Esophagus (tissue), 2 donors: ENCODE results near the gene KDM4B. TPM values are rescaled to one million over a fixed set of nuclear protein-coding genes. Genes with fewer than 3 reads are reported as not detected.

ENCODE experiments used
- H3K27ac ChIP-seq, 2 donors: one replicate each; pipeline ENCODE4 v1.5.1; 2013; ENCODE audit warnings: low read depth in 2 of 2, mild to moderate bottlenecking in 2 of 2, inconsistent platforms in 1 of 2, low read length in 1 of 2, moderate library complexity in 1 of 2
- H3K27me3 ChIP-seq, 2 donors: one replicate each; pipeline ENCODE4 v1.6.1; 2013; ENCODE audit warnings: low read length in 2 of 2, control low read depth in 1 of 2, mild to moderate bottlenecking in 1 of 2; ENCODE audit not compliant: insufficient read depth in 2 of 2, control insufficient read depth in 1 of 2
- H3K36me3 ChIP-seq, 2 donors: one replicate each; pipeline ENCODE4 v1.6.1; 2013; ENCODE audit warnings: low read length in 1 of 2; ENCODE audit not compliant: control insufficient read depth in 2 of 2, insufficient read depth in 2 of 2
- H3K4me1 ChIP-seq, 2 donors: one replicate each; pipeline ENCODE4 v1.6.1; 2013; ENCODE audit warnings: low read length in 1 of 2; ENCODE audit not compliant: control insufficient read depth in 2 of 2, insufficient read depth in 2 of 2
- H3K4me3 ChIP-seq, 2 donors: one replicate each; pipeline ENCODE4 v1.5.1; 2013; ENCODE audit warnings: low read length in 2 of 2, mild to moderate bottlenecking in 2 of 2, low read depth in 1 of 2, moderate library complexity in 1 of 2
- H3K9me3 ChIP-seq, 2 donors: one replicate each; pipeline ENCODE4 v1.6.1; 2013; ENCODE audit warnings: mild to moderate bottlenecking in 2 of 2, low read depth in 1 of 2, low read length in 1 of 2, moderate library complexity in 1 of 2; ENCODE audit not compliant: control insufficient read depth in 2 of 2, insufficient read depth in 1 of 2
- WGBS, 2 donors: extraction: QIAGEN DNeasy Blood & Tissue Kit; methylation state at CpG; one replicate each; pipeline ENCODE4 v1.1.7; 2013; 5-methylcytosine and 5-hydroxymethylcytosine counted together
- polyA plus RNA-seq, 2 donors: library from polyadenylated mRNA; stranded (reverse); fragments of 200-250 nt; gene quantifications; one replicate each; pipeline ENCODE4 v1.2.3, GENCODE V29; 2013
- donor health status: healthy with polysubstance abuse.
- donor health status: Bipolar disorder and iron deficiency.

KDM4B gene
- polyA plus RNA-seq, 2 donors = 10.7 to 26.7 TPM

DNA sequence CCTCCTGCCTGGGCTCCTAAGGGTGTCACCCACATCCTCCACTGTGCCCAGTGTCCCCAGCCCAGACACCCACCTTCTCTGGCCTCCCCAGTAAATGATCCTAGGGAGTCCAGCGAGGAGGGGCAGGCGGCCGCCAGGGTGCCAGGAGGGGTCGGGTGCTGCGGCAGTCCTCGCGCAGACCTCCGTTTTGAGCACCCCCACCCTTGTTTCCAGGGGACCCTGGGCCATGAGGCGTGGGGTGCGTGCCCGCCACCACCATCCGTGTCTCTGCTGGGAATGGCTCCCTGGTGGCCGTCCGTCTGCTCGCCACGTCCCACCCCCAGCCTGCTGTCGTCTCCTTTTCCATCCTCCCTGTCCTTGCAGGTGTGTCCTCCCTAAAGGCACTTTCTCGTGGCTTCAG is 133.0 kb downstream of the KDM4B start:
- H3K4me3 ChIP-seq = no peak overlapping the region
- 94 to 97% methylated on average over 13 to 18 of the region's 18 CpGs for WGBS, 2 donors
- H3K9me3 ChIP-seq = peaks cover 3 to 15% of the 10 kb centered on the region in 2 donors
- H3K36me3 ChIP-seq = peaks cover 6 to 27% of the 10 kb centered on the region in 2 donors
- H3K4me1 ChIP-seq = peaks cover 0 to 6% of the 10 kb centered on the region in 2 donors
- no peaks in the 10 kb centered on the region for H3K27me3 ChIP-seq
- no peak overlapping the region for H3K27ac ChIP-seq

DNA sequence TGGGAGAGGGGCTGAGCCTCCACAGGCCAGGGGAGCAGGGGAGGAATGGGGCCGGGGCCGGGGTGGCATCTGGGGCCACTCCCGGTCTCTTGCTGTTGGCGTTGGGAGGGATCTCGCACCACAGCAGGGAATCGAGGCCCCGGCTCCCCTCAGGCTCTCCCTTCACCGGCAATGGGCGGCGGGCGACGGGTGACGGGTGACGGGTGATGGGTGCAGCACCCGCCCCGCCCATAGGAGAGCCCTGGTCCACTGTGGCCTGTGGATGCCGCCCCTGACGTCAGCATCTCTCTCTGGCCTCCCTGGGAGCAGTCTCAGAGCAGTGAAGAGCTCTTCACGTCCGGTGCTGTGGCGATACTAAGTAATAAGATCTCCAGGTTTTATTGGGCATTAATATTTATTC is 133.6 kb downstream of the KDM4B start:
- WGBS, 2 donors = 89 to 91% methylated on average over 17 to 21 of the region's 21 CpGs
- Histone ChIP-seq H3K9me3 (peaks cover 3 to 14% of the 10 kb centered on the region in 2 donors), H3K27me3 (no peaks in the 10 kb centered on the region), H3K4me3 (no peak overlapping the region), H3K27ac (no peak overlapping the region), H3K4me1 (peaks cover 0 to 6% of the 10 kb centered on the region in 2 donors), H3K36me3 (peaks cover 6 to 29% of the 10 kb centered on the region in 2 donors)

DNA sequence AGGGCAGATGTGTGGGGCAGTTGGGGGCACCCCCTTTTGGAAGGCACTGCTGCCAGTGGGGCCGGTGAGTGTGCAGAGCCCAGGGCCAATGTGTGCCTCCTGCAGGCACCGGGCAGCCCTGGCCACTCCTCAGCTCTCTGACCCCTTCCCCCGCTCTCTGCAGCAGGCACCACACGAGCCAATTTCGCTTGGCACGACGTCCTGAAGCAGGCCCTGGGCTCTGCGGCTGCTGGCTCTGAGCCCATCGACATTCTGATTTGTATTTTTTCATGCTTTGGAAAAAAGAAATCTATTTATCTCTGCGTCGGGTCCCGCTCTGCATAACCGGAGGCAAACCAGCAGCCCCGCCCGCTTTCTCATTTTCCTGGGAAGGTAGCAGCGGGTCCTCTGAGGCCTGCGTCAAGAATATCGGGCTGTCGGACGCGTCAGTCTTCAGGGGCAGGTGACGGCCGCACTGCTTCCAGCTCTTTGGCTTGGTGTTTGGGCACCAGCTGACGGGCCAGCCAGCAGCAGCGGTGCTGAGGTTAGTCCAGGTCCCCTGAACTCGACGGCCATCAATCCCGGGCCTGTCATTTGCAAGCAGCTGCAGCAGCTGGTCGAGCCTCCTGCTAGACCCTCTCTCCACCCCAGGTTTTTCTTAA is 134.3 kb downstream of the KDM4B start:
- H3K27me3 ChIP-seq = no peaks in the 10 kb centered on the region
- H3K36me3 ChIP-seq = peaks cover 6 to 31% of the 10 kb centered on the region in 2 donors
- H3K27ac ChIP-seq = no peak overlapping the region
- H3K9me3 ChIP-seq = peaks cover 0 to 12% of the 10 kb centered on the region in 2 donors
- WGBS, 2 donors = 23 to 25% methylated on average over 29 of the region's 29 CpGs
- no peak overlapping the region for H3K4me3 ChIP-seq
- peaks cover 0 to 6% of the 10 kb centered on the region in 2 donors for H3K4me1 ChIP-seq

DNA sequence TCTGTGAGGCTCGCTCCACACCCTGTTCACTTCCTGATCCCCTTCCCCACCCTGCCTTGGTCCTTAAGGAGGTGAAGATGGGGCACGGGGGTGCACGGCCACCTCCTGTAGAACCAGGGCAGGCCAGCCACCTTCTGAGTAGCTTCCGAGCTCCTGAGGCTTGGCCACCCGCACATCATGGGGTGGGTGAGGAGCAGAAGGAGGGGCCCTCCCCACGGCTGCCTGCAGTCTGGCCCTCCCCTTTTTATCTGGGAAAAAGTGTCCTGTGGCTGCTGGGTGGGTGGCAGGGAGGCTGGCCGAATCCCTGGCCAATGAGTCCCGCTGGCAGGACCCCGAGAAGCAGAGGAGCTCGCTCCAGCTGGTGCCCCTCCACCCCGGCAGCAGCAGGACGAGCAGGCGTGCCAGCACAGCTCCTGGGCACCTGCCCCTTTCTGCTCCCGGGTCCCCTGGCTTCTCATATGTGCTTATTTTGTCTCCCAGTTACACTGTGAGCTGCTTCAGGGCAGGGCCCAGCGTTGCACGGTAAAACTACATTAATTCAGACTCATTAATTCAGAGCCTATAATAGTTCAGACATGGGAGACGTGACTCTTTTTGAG is 135.0 kb downstream of the KDM4B start:
- Histone ChIP-seq H3K4me3 (no peak overlapping the region), H3K9me3 (peaks cover 0 to 5% of the 10 kb centered on the region in 2 donors), H3K36me3 (peaks cover 6 to 32% of the 10 kb centered on the region in 2 donors), H3K27ac (no peak overlapping the region), H3K27me3 (no peaks in the 10 kb centered on the region), H3K4me1 (peaks cover 0 to 6% of the 10 kb centered on the region in 2 donors)
- WGBS, 2 donors = 51 to 60% methylated on average over 17 of the region's 17 CpGs

DNA sequence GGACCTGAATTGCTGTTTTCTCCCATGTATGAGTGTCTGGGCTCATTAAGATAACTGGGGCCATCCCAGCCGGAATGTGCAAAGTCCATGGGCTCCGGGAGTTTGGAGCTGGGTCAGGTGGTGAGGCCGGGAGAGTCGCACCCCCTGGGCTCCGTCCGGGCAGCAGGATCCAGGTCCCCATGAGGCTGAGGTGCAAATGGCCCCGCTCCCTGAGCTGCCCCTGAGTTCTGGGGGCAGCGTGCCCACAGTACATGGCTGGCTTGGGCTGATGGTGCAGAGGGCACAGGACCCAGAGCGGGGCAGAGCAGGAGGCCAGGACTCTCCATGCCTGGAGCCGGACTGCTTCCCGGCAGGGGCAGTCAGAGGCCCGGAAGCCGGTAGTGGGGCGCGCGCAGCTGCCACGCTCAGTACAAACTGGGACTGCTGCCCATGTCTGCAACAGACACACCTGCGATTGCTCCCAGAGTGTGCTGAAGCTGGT is 136.0 kb downstream of the KDM4B start:
- peaks cover 0 to under 1% of the 10 kb centered on the region in 2 donors for H3K9me3 ChIP-seq
- no peak overlapping the region for H3K4me3 ChIP-seq
- WGBS, 2 donors = 64 to 88% methylated on average over 18 of the region's 18 CpGs
- H3K36me3 ChIP-seq = peaks cover 6 to 42% of the 10 kb centered on the region in 2 donors
- no peaks in the 10 kb centered on the region for H3K27me3 ChIP-seq
- peaks cover 0 to 6% of the 10 kb centered on the region in 2 donors for H3K4me1 ChIP-seq
- H3K27ac ChIP-seq = no peak overlapping the region

DNA sequence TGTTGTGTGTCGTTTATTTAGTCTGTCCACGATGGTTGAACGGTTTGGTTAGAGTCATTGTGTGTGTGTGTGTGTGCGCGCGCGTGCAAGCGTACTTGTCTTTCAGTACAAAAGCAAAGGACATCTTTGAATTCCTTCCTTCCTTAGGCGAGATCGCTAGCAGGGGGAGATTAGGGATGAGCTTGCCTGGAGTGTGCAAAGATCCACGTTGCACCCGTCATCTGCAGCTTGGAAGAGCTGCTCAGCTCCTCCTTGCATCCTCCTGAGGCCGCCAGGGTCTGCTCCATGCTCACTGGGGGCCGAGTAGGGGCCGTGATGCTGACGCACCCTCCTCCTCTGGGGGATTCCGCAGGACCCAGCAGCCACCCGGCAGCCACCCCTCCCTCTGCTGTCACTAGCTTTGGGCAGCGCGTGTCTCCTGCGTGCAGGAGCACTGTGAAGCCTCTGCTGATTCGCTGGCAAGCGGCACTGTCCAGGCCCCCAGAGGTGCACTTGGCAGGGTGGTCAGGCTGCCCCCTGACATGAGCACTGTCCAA is 137.3 kb downstream of the KDM4B start:
- 93% methylated on average over 23 of the region's 23 CpGs for WGBS, 2 donors
- H3K36me3 ChIP-seq = peaks cover 6 to 52% of the 10 kb centered on the region in 2 donors
- no peaks in the 10 kb centered on the region for H3K9me3 ChIP-seq

DNA sequence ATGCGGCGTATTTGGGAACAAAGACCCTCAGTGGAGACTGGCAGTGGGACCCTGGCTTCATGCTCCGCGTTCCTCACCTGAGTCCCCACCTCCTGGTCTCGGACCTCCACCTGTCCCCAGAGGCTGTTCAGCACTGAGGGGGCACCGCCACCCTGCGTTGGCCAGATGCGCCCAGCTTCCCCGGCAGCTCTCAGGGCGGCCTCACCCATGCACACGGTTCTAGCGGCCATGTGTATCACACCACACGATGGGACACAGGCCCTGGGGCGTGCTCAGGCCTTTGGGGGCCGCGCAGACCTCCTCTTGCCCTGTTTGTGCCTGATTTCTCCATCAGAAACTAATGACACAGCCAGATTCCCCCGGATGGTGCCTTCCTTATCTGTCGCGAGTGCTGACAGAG is 138.1 kb downstream of the KDM4B start:
- H3K27ac ChIP-seq = no peak overlapping the region
- no peaks in the 10 kb centered on the region for H3K9me3 ChIP-seq
- H3K27me3 ChIP-seq = no peaks in the 10 kb centered on the region
- H3K4me1 ChIP-seq = peaks cover 0 to 6% of the 10 kb centered on the region in 2 donors
- no peak overlapping the region for H3K4me3 ChIP-seq
- 88 to 94% methylated on average over 18 to 19 of the region's 19 CpGs for WGBS, 2 donors
- H3K36me3 ChIP-seq = peaks cover 6 to 56% of the 10 kb centered on the region in 2 donors

More for the DNA sequence above, 137.3 kb downstream of the KDM4B start:
- Histone ChIP-seq H3K27me3 (no peaks in the 10 kb centered on the region), H3K27ac (no peak overlapping the region), H3K4me1 (peaks cover 0 to 6% of the 10 kb centered on the region in 2 donors), H3K4me3 (no peak overlapping the region)

DNA sequence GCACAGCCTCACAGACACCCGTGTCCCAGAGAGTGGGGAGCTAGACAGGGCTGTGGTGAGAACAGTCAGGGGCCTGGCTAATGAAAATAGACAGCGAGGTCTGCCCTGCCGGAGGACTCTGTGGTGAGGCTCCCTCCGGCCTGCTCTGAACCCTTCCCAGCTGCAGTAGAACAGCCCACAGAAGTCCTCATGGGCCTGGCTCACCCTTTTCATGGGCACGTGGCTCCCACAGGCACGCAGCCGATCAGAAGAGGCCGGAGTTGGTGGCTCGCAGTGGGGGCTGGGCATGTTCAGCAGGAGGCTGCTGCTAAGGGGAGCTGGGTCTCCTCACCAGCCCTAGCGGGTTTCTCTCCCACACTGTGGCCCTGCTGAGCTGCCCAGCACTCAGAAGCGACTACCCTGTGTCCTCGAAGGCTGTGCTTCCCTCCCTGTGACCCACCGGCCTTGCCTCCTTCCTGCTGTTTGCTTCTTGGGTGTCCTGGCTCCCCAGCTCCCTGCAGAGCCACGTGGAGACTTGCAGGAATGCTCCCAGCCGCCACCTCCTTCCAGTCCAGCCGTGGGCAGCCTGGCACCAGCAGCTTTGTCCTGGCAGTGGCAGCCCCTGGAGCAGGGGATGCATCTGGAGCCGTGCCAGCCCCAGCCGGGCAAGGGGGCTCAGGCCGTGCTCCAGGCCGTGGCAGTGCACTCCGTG is 138.7 kb downstream of the KDM4B start:
- Histone ChIP-seq H3K36me3 (peaks cover 6 to 60% of the 10 kb centered on the region in 2 donors), H3K27me3 (no peaks in the 10 kb centered on the region), H3K9me3 (no peaks in the 10 kb centered on the region), H3K4me1 (peaks cover 0 to 5% of the 10 kb centered on the region in 2 donors), H3K4me3 (no peak overlapping the region), H3K27ac (no peak overlapping the region)
- 81 to 88% methylated on average over 21 of the region's 21 CpGs for WGBS, 2 donors

DNA sequence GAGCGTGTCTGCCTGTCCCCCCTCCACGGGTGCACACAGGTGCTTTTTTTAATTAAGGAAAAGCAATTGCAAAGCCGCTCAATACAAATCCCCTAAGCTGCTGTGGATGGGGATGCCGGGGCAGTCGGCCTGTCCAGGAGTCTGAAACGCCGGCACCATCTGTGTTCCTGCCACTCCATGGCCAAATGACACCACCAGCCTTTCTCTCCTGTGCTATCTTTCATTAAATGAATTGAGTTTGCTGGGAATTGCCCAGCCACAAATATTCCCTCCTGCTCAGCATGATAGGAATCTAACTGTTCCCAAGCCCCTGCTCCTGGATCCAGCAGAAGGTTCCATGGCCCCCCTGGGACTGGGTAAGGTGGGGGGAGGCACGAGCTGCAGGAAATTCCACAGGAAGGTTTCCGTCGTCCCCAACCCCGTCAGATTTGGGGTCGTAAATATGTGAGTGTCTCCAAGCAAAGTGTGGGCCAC is 139.2 kb downstream of the KDM4B start:
- Histone ChIP-seq H3K4me3 (no peak overlapping the region), H3K4me1 (no peaks in the 10 kb centered on the region), H3K36me3 (peaks cover 6 to 62% of the 10 kb centered on the region in 2 donors), H3K27ac (no peak overlapping the region), H3K27me3 (no peaks in the 10 kb centered on the region), H3K9me3 (no peaks in the 10 kb centered on the region)
- WGBS, 2 donors = 91% methylated on average over 12 of the region's 12 CpGs
